DND-41 (cell line): ENCODE results near the gene NAV3.

Experiments
- ATAC-seq: fragments of 200-7000 bp; cut with Tn5 transposase; 3 replicates; pipeline ENCODE4 v1.9.1; 2021; ENCODE audit warnings: low read depth; ENCODE audit not compliant: insufficient read depth
- DNase-seq: peaks from one replicate; pipeline ENCODE4 v3.0.0-alpha.2; 2020
- H2AFZ ChIP-seq: 2 replicates; pipeline ENCODE4 v1.6.0; 2012; ENCODE audit warnings: low read depth, low read length
- H3K27ac ChIP-seq: 2 replicates; pipeline ENCODE4 v1.5.1; 2012; ENCODE audit warnings: low read length, inconsistent platforms
- H3K27me3 ChIP-seq: fragments of 200-600 bp; sonication (generic); 2 replicates; pipeline ENCODE4 v1.6.0; 2012; ENCODE audit warnings: low read length, mild to moderate bottlenecking, inconsistent platforms; ENCODE audit not compliant: insufficient read depth, poor library complexity
- H3K36me3 ChIP-seq: 2 replicates; pipeline ENCODE4 v1.5.1; 2012; ENCODE audit warnings: low read length, inconsistent platforms; ENCODE audit not compliant: insufficient read depth
- H3K4me1 ChIP-seq: 2 replicates; pipeline ENCODE4 v1.5.1; 2012; ENCODE audit warnings: mild to moderate bottlenecking, low read length; ENCODE audit not compliant: insufficient read depth
- H3K4me2 ChIP-seq: 2 replicates; pipeline ENCODE4 v1.6.0; 2012; ENCODE audit warnings: mild to moderate bottlenecking, moderate library complexity, low read length, inconsistent platforms; ENCODE audit not compliant: insufficient read depth
- H3K4me3 ChIP-seq, 2 experiments: fragments of 200-600 bp in 1 of 2; shearing (Covaris generic) in 1 of 2; 2 replicates each; pipeline ENCODE4 v1.5.1; 2012 to 2016; ENCODE audit warnings: inconsistent platforms in 2 of 2, low read length in 2 of 2, mild to moderate bottlenecking in 2 of 2, low read depth in 1 of 2, moderate library complexity in 1 of 2
- H3K79me2 ChIP-seq: 2 replicates; pipeline ENCODE4 v1.6.0; 2012; ENCODE audit warnings: low read length, inconsistent platforms; ENCODE audit not compliant: insufficient read depth
- H3K9ac ChIP-seq: 2 replicates; pipeline ENCODE4 v1.6.0; 2012; ENCODE audit warnings: low read depth, mild to moderate bottlenecking, inconsistent platforms, low read length, moderate library complexity
- H3K9me3 ChIP-seq: 2 replicates; pipeline ENCODE4 v1.5.1; 2012; ENCODE audit warnings: low read length, moderate library complexity, mild to moderate bottlenecking, inconsistent platforms; ENCODE audit not compliant: insufficient read depth, severe bottlenecking
- H4K20me1 ChIP-seq: 2 replicates; pipeline ENCODE4 v1.6.0; 2012; ENCODE audit warnings: low read length; ENCODE audit not compliant: insufficient read depth
- EZH2 ChIP-seq: IDR thresholded peaks from 3 replicates; pipeline ENCODE4 v1.6.1; 2012; ENCODE audit warnings: borderline replicate concordance, low read depth, mild to moderate bottlenecking, moderate library complexity, low read length, inconsistent platforms; ENCODE audit not compliant: severe bottlenecking
- TF ChIP-seq, protein P1 (sequence below): IDR thresholded peaks from 2 replicates; pipeline ENCODE4 v1.5.1; 2012; ENCODE audit warnings: borderline replicate concordance, low read length, moderate library complexity, mild to moderate bottlenecking; ENCODE audit not compliant: poor library complexity, severe bottlenecking; ENCODE audit errors: extremely low read depth

NAV3 gene

DNA sequence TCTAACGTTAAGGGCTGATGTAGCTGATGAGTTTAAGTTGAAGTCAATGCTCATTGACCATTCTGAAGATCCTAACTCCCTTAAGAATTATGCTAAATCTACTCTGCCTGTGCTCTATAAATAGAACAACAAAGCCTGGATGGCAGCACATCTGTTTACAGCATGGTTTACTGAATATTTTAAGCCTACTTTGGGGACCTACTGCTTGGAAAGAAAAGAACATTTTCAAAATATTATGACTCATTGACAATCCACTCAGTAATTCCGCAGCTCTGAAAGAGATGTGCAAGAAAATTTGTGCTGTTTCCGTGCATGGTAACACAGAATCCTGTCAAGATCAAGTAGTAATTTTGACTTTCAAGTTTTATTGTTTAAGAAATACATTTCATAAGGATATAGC lies 35.0 kb upstream of the NAV3 start:
- H3K27ac ChIP-seq = no peak overlapping the region
- TF ChIP-seq, protein P1, sequence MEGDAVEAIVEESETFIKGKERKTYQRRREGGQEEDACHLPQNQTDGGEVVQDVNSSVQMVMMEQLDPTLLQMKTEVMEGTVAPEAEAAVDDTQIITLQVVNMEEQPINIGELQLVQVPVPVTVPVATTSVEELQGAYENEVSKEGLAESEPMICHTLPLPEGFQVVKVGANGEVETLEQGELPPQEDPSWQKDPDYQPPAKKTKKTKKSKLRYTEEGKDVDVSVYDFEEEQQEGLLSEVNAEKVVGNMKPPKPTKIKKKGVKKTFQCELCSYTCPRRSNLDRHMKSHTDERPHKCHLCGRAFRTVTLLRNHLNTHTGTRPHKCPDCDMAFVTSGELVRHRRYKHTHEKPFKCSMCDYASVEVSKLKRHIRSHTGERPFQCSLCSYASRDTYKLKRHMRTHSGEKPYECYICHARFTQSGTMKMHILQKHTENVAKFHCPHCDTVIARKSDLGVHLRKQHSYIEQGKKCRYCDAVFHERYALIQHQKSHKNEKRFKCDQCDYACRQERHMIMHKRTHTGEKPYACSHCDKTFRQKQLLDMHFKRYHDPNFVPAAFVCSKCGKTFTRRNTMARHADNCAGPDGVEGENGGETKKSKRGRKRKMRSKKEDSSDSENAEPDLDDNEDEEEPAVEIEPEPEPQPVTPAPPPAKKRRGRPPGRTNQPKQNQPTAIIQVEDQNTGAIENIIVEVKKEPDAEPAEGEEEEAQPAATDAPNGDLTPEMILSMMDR = no peak
- TF ChIP-seq EZH2 = no peak
- ATAC-seq = no peak
- no peaks in the 10 kb centered on the region for H3K79me2 ChIP-seq
- H3K4me1 ChIP-seq = no peaks in the 10 kb centered on the region
- no peak overlapping the region for H3K9ac ChIP-seq
- no peaks in the 10 kb centered on the region for H3K36me3 ChIP-seq
- H2AFZ ChIP-seq = no peak overlapping the region
- H3K9me3 ChIP-seq = no peaks in the 10 kb centered on the region
- no peak overlapping the region for H3K4me2 ChIP-seq
- no peak overlapping the region for H3K4me3 ChIP-seq
- no peak for DNase-seq
- H4K20me1 ChIP-seq = no peaks in the 10 kb centered on the region
- no peaks in the 10 kb centered on the region for H3K27me3 ChIP-seq

DNA sequence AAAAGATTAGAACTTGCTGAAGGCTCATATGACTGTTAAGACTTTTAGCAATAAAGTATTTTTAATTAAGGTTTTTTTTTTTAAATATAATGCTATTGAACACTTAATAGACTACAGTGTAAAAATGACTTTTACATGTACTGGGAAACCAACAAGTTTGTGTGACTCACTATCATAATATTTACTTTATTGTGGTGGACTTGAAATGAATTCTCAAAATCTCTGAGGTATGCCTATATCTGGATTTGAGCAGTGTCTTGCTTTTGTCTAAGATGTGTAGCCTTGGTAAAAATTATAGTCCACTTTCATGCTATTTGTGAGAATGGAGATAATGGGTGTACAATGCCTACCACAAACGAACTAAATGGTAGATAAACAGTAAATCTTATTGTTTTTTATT lies 33.9 kb upstream of the NAV3 start:
- Histone ChIP-seq H3K27ac (no peak overlapping the region), H3K79me2 (no peaks in the 10 kb centered on the region), H2AFZ (no peak overlapping the region), H3K4me1 (no peaks in the 10 kb centered on the region), H3K9ac (no peak overlapping the region), H3K9me3 (no peaks in the 10 kb centered on the region), H3K27me3 (no peaks in the 10 kb centered on the region), H3K36me3 (no peaks in the 10 kb centered on the region), H3K4me2 (no peak overlapping the region), H3K4me3 (no peak overlapping the region), H4K20me1 (no peaks in the 10 kb centered on the region)
- no peak for ATAC-seq
- no peak for TF ChIP-seq EZH2
- TF ChIP-seq, protein P1 = no peak
- DNase-seq = no peak

DNA sequence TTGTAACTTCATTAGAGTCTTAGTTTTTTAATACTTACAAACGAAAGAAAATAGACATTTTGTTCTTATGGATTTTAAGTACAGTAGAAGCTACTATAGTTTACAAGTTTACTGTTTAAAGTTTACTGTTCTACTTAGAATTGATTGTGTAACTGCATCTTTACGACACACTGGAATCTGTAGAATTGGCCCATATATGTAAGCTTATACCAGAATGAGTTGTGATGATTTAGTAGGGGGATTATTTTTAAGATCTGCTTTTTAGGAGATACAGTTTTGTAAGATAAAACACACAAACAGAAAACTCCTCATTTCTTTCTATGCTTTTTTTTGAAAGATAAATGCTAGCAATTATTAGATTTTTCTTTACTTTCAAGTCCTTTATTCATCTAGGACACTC lies 30.2 kb upstream of the NAV3 start:
- DNase-seq (no peak), ATAC-seq (no peak)
- Histone ChIP-seq H3K9me3 (no peaks in the 10 kb centered on the region), H3K9ac (no peak overlapping the region), H3K27me3 (no peaks in the 10 kb centered on the region), H4K20me1 (no peaks in the 10 kb centered on the region), H3K27ac (no peak overlapping the region), H2AFZ (no peak overlapping the region), H3K4me3 (no peak overlapping the region), H3K79me2 (no peaks in the 10 kb centered on the region), H3K4me2 (no peak overlapping the region), H3K36me3 (no peaks in the 10 kb centered on the region), H3K4me1 (no peaks in the 10 kb centered on the region)
- no peak for TF ChIP-seq EZH2
- TF ChIP-seq, protein P1 = no peak

- Histone ChIP-seq H4K20me1 (no peaks in the 10 kb centered on the region), H3K9ac (no peak overlapping the region), H3K79me2 (no peaks in the 10 kb centered on the region), H3K27ac (no peak overlapping the region), H3K4me1 (no peaks in the 10 kb centered on the region), H2AFZ (no peak overlapping the region), H3K36me3 (no peaks in the 10 kb centered on the region), H3K27me3 (no peaks in the 10 kb centered on the region), H3K4me2 (no peak overlapping the region), H3K4me3 (no peak overlapping the region), H3K9me3 (no peaks in the 10 kb centered on the region)
- DNase-seq (no peak), ATAC-seq (no peak)
- TF ChIP-seq, protein P1 = no peak
- no peak for TF ChIP-seq EZH2
Measured at GRCh38 chr12:77808534-77808933, 22.2 kb upstream of the NAV3 start.
